Small intestine (tissue), 7 donors: ENCODE measurements around the gene N4BP2L1. TPM values are rescaled to one million over a fixed set of nuclear protein-coding genes. Genes with fewer than 3 reads are reported as not detected.

Source experiments
- DNase-seq, 2 donors: peaks; one replicate each; pipeline versions ENCODE4 v3.0.0 to v3.0.0-alpha.2; 2013
- FAIRE-seq: peaks from 2 replicates; lab custom pipeline; 2012; peaks lifted over from hg19 to GRCh38; lab: Jason Lieb, UNC
- H3K27ac ChIP-seq, 3 donors: one replicate each; pipeline ENCODE4 v1.5.1; 2013; ENCODE audit warnings: low read length in 2 of 3, mild to moderate bottlenecking in 2 of 3, control low read depth in 1 of 3, inconsistent platforms in 1 of 3, low read depth in 1 of 3, moderate library complexity in 1 of 3
- H3K27me3 ChIP-seq, 3 donors: one replicate each; pipeline ENCODE4 v1.6.1; 2013; ENCODE audit warnings: low read length in 3 of 3, inconsistent platforms in 1 of 3; ENCODE audit not compliant: control insufficient read depth in 3 of 3, insufficient read depth in 3 of 3
- H3K36me3 ChIP-seq, 3 donors: one replicate each; pipeline ENCODE4 v1.6.1; 2013; ENCODE audit warnings: low read length in 3 of 3, inconsistent platforms in 1 of 3, low read depth in 1 of 3, mild to moderate bottlenecking in 1 of 3, moderate library complexity in 1 of 3; ENCODE audit not compliant: control insufficient read depth in 3 of 3, insufficient read depth in 2 of 3
- H3K4me1 ChIP-seq, 3 donors: one replicate each; pipeline ENCODE4 v1.6.1; 2013; ENCODE audit warnings: low read length in 2 of 3, inconsistent platforms in 1 of 3, low read depth in 1 of 3, mild to moderate bottlenecking in 1 of 3, moderate library complexity in 1 of 3; ENCODE audit not compliant: control insufficient read depth in 3 of 3, insufficient read depth in 2 of 3
- H3K4me3 ChIP-seq, 3 donors: one replicate each; pipeline ENCODE4 v1.5.1; 2013; ENCODE audit warnings: low read length in 3 of 3, control low read depth in 1 of 3, inconsistent platforms in 1 of 3, low read depth in 1 of 3, mild to moderate bottlenecking in 1 of 3, moderate library complexity in 1 of 3
- H3K9me3 ChIP-seq, 2 donors: one replicate each; pipeline ENCODE4 v1.6.1; 2013; ENCODE audit warnings: low read depth in 1 of 2, low read length in 1 of 2; ENCODE audit not compliant: control insufficient read depth in 2 of 2, insufficient read depth in 1 of 2
- WGBS, 3 donors: extraction: QIAGEN DNeasy Blood & Tissue Kit; methylation state at CpG; one replicate each; pipeline ENCODE4 v1.1.7; 2013; 5-methylcytosine and 5-hydroxymethylcytosine counted together
- polyA plus RNA-seq, 4 donors: library from polyadenylated mRNA; stranded (reverse) in 3 of 4; unstranded in 1 of 4; fragments of 200-250 nt in 3 of 4; fragments of 120-200 nt in 1 of 4; gene quantifications; one replicate each; pipeline versions ENCODE4 v1.2.1 to v1.2.3, GENCODE V29; 2013
- donor health status: healthy with polysubstance abuse.
- donor health status: control.
- donor health status: control.
- donor health status: Bipolar disorder and iron deficiency.
- donor health status: healthy.

N4BP2L1 gene
- polyA plus RNA-seq, 4 donors: 13.8 to 20.6 (median 17.3) TPM

DNA sequence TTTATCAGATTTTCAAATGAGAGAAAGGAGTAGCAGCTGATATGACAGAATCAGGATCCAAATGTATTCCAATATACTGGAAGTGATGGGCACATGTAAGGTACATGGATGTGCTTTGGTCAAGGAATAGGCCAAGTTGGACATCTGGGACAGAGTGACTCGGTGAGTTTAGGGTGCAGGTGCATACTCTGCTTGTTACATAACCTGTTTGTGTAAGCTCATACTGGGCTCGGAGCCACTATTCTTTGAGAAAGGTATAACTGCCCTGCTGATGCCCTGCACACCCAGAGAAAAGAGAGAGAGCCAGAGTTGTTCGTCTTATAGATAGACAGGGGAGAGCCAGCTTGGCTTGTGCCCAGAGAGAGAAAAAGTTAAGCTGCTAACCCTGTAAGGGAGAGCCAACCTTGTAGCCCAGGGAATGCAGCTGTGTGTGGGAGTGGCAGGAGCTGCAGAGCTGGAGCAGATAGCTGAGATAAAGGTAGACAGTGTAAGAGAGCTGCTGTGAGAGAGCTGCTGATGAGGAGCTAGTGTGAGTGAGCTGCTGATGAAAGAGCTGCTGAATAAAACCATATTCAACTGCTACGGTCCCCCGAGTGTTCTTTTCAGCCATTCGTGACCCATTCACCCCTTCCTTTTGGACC lies 40.7 kb upstream of the N4BP2L1 start:
- H3K4me1 ChIP-seq: no peaks in the 10 kb centered on the region
- no peak overlapping the region for H3K27ac ChIP-seq
- no peaks in the 10 kb centered on the region for H3K27me3 ChIP-seq
- FAIRE-seq (no peak), DNase-seq (no peak)
- peaks cover 0 to 3% (median 0%) of the 10 kb centered on the region in 3 donors for H3K36me3 ChIP-seq
- WGBS, 3 donors: 81 to 89% (median 86%) methylated on average over 6 of the region's 6 CpGs
- no peaks in the 10 kb centered on the region for H3K9me3 ChIP-seq
- H3K4me3 ChIP-seq: no peak overlapping the region

DNA sequence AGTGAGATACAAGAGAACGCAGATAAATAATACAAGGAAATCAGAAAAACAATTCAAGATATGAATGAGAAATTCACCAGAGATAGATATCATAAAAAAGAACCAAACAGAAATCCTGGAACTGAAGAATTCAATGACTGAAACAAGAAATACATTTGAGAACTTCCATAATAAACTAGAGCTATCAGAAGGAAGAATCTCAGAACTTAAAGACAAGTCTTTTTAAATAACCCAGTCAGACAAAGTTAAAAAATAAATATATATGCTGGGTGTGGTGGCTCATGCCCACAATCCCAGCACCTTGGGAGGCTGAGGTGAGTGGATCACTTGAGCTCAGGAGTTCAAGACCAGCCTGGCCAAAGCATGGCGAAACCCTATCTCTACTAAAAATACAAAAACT lies 28.7 kb upstream of the N4BP2L1 start:
- H3K4me1 ChIP-seq: no peaks in the 10 kb centered on the region
- H3K27me3 ChIP-seq: no peaks in the 10 kb centered on the region
- H3K4me3 ChIP-seq: no peak overlapping the region
- H3K9me3 ChIP-seq: peaks cover 0 to 25% of the 10 kb centered on the region in 2 donors
- no peak for DNase-seq
- H3K27ac ChIP-seq: no peak overlapping the region
- FAIRE-seq: no peak
- peaks cover 0 to 3% (median 0%) of the 10 kb centered on the region in 3 donors for H3K36me3 ChIP-seq
- 93 to 100% (median 98%) methylated on average over 2 of the region's 2 CpGs for WGBS, 3 donors

DNA sequence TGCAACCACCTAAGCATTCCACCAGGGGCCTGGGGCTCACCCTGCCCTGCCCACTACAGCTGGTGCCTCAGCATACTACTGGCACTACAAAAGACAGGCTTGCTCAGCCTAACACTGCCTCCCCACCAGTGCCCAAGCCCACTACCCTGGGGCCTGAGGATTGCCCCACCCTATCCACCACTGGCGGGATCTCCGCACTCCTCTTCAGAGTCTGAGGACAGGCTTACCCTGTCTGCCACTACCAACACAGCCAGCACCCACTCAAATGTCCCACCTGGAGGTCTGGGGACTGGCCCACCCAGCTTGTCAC lies 27.6 kb upstream of the N4BP2L1 start:
- no peak overlapping the region for H3K4me3 ChIP-seq
- DNase-seq (no peak), FAIRE-seq (no peak)
- H3K9me3 ChIP-seq: peaks cover 0 to 28% of the 10 kb centered on the region in 2 donors
- 93 to 98% (median 97%) methylated on average over 2 of the region's 2 CpGs for WGBS, 3 donors
- H3K27me3 ChIP-seq: no peaks in the 10 kb centered on the region
- no peak overlapping the region for H3K27ac ChIP-seq
- peaks cover 0 to 3% (median 0%) of the 10 kb centered on the region in 3 donors for H3K36me3 ChIP-seq
- H3K4me1 ChIP-seq: no peaks in the 10 kb centered on the region

- peaks cover 0 to 3% (median 0%) of the 10 kb centered on the region in 3 donors for H3K36me3 ChIP-seq
- H3K27ac ChIP-seq: no peak overlapping the region
- H3K9me3 ChIP-seq: peaks cover 0 to 28% of the 10 kb centered on the region in 2 donors
- DNase-seq (no peak), FAIRE-seq (no peak)
- 85 to 91% (median 90%) methylated on average over 6 to 8 of the region's 8 CpGs for WGBS, 3 donors
- no peak overlapping the region for H3K4me3 ChIP-seq
- H3K4me1 ChIP-seq: no peaks in the 10 kb centered on the region
- no peaks in the 10 kb centered on the region for H3K27me3 ChIP-seq
Measured at GRCh38 chr13:32454886-32455593, 27.1 kb upstream of the N4BP2L1 start.

DNA sequence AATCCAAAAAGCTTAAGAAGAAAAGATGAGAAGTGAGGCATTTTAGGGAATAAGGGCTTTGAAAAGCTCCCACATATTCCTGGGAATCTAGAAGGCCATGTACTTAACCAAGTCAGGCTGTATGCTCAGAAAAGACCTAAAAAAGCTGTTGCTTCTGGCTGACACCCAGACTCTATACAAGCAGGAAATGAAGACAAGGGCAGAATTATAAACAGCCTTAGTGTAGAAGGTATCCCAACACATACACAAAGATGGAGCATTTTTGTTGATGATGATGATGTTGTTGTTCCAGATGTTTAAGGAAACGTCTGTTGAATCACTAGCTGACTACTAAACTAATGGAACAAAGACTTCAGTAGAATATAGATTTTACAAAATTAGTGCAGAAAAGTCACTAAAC lies 26.1 kb upstream of the N4BP2L1 start:
- no peak for FAIRE-seq
- Histone ChIP-seq H3K27me3 (no peaks in the 10 kb centered on the region), H3K4me1 (no peaks in the 10 kb centered on the region), H3K36me3 (peaks cover 0 to 3% (median 0%) of the 10 kb centered on the region in 3 donors), H3K4me3 (no peak overlapping the region), H3K9me3 (peaks cover 0 to 28% of the 10 kb centered on the region in 2 donors), H3K27ac (peak overlapping the region in 1 of 3 donors; percentile 5)
- 54 to 88% (median 83%) methylated on average over 1 of the region's 1 CpG for WGBS, 3 donors
- DNase-seq: no peak

DNA sequence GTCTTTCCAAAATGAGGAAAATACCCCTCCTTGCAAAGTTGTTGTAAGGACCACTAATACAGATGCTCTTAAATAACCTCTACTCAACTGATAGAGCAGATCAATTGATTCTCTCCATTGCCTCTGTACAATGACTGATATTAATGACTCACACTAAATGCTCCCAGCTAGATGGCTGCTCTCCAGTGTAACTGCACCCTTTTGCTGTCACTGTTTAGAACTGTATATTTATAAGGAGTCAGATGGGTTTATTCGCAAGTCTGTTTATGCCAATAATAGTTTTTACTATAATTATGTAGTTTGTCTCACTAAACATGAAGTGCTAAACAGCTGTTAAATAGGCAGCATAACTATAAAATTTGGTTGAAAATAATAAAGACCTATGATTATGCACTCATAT lies 21.0 kb upstream of the N4BP2L1 start:
- WGBS, 3 donors: 87 to 97% (median 89%) methylated on average over 1 of the region's 1 CpG
- H3K27ac ChIP-seq: no peak overlapping the region
- H3K4me3 ChIP-seq: no peak overlapping the region
- H3K9me3 ChIP-seq: peaks cover 0 to 10% of the 10 kb centered on the region in 2 donors
- no peaks in the 10 kb centered on the region for H3K27me3 ChIP-seq
- H3K4me1 ChIP-seq: peaks cover 0 to 11% (median 2%) of the 10 kb centered on the region in 3 donors
- no peaks in the 10 kb centered on the region for H3K36me3 ChIP-seq
- FAIRE-seq: no peak
- DNase-seq: peak in 1 of 2 donors; percentile 19

DNA sequence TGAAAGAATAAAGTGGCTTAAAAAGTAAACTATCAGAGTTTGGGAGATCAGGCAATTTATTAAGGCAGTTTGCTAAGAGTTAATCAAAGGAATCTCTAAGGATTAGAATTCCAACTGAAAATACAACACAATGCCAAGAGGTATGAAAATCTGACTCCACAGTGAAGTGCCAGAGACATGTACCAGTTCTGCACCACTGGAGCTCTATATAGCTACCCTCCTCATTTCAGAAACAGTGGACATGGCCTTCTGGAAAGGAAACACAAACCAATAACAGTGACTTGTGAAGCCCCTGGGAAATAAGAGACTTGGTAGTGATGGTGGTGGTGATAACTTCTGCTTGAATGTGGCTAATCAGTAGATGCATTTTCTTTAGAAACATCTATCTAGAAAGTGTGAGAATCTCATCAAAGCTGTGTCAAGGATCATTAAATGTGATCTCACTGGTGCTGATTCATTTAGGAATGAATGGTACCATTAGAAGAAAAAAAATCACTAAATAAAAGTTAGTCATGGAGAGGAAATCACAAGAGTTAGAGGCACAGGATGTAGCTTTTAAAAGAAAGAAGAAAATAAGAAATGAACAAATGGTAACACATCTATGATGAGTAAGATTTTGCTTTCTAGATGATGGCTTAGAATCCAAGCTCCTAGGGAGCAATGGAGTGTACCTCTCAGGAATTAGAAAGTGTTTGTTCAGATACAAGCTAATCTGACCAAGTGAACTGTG lies 20.1 kb upstream of the N4BP2L1 start:
- peaks cover 0 to 11% (median 2%) of the 10 kb centered on the region in 3 donors for H3K4me1 ChIP-seq
- no peak overlapping the region for H3K4me3 ChIP-seq
- no peaks in the 10 kb centered on the region for H3K36me3 ChIP-seq
- H3K9me3 ChIP-seq: peaks cover 0 to 10% of the 10 kb centered on the region in 2 donors
- FAIRE-seq (no peak), DNase-seq (peak in 1 of 2 donors; percentile 39)
- H3K27ac ChIP-seq: no peak overlapping the region
- no peaks in the 10 kb centered on the region for H3K27me3 ChIP-seq

DNA sequence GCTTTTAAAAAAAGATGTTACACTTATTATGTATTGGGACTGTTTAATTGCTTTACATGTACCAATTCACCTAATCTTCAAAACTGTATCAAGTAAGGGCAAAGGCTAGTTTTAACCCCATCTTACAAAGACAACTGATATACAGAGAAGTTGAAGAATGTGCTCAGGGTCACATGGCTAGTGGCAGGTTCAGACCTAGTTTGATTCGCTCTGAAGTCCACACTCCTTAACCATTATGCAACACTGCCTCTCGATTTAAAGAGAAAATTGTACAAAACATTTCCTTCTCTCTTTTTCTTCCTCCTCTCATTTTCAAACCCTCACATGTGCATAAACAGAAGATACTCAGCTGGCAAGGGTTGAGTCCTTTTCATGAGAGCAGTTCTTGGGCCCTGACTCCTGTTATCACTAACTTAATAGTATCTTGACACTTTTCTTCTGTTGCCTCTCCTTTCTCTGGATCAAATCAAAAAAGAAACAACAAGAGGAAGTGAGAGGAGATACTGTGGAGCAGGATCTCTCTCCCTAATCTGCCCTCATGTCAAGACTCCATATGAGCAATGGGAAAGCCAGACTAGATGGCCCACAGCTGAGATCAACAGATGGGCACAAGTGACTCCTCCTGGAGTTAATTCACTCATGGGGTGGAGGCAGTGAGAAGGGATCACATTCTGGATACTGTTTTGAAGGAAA lies 19.0 kb upstream of the N4BP2L1 start:
- DNase-seq (peak in 1 of 2 donors; percentile 60), FAIRE-seq (no peak)
- no peaks in the 10 kb centered on the region for H3K27me3 ChIP-seq
- no peaks in the 10 kb centered on the region for H3K36me3 ChIP-seq
- H3K4me1 ChIP-seq: peaks cover 0 to 11% (median 2%) of the 10 kb centered on the region in 3 donors
- H3K27ac ChIP-seq: peak overlapping the region in 1 of 3 donors; percentile 41
- no peak overlapping the region for H3K4me3 ChIP-seq
- H3K9me3 ChIP-seq: peaks cover 0 to 6% of the 10 kb centered on the region in 2 donors
- WGBS, 3 donors: 53 to 72% (median 70%) methylated on average over 2 of the region's 2 CpGs
